NCI-H2196 (cell line): ENCODE data around the gene GRID1.
"Not testable (repeated sequence)": the region's sequence is repeated elsewhere in the genome, so short reads cannot be mapped to it uniquely, and the experiment has no call there.

Experiments
- DNase-seq: peaks from one replicate; lab custom pipeline; 2025; ENCODE audit not compliant: unreplicated experiment; lab: John Stamatoyannopoulos, UW

Gene GRID1

GRCh38 chr10:86177537-86178155 lies 188.9 kb downstream of the GRID1 start:
- no peak for DNase-seq

DNA sequence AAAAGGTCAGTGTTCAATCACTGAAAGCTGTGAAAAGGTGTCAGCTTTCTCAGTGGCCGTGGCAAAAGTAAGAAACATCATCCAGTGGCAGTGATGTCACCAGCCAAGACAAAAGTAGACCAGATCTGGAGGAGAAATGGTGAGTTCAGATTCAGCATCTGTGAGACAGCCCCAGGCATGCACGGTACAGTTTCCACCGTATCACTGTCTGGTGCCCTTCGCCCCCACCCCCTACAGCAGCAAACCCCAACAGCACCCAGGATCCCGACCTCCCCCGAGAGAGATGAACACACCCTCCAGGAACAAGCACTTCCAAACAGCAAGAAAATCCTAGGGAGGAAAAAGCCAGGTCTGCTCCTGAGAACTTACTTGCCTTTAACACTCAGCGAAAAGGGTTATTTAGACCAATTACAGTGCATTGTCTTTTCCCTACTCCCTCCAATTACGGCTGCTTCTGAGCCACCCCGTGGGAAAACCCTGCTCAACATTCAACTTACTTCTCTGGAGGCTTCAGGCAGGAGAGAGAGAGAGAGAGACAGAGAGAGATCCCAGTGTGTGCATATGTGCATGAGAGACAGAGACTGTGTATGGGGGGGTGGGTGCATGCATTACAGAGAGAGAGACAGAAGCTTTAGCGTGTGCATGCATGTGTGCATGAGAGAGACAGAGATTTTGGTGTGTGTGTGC lies 189.6 kb downstream of the GRID1 start:
- DNase-seq, result no peak

GRCh38 chr10:86175476-86175875 lies 191.1 kb downstream of the GRID1 start:
- not testable (repeated sequence) for DNase-seq

DNA sequence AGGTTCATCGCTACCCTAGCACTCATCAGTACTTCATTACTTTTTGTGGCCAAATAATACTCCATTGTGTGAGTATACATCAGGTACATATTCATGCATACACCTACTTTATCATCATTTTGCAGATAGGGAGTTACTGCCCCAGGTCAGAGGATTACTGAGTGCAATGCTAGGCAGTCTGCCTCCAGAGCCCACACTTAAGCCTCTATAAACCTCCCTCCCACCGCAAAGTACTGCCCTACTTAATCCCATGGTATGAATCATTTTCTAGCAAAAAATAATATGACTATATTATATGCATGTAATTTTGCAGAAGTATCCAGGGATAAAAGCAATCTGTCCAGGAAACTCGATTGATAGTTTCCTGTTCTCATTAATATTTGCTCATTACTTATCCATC lies 194.3 kb downstream of the GRID1 start:
- DNase-seq, result no peak

DNA sequence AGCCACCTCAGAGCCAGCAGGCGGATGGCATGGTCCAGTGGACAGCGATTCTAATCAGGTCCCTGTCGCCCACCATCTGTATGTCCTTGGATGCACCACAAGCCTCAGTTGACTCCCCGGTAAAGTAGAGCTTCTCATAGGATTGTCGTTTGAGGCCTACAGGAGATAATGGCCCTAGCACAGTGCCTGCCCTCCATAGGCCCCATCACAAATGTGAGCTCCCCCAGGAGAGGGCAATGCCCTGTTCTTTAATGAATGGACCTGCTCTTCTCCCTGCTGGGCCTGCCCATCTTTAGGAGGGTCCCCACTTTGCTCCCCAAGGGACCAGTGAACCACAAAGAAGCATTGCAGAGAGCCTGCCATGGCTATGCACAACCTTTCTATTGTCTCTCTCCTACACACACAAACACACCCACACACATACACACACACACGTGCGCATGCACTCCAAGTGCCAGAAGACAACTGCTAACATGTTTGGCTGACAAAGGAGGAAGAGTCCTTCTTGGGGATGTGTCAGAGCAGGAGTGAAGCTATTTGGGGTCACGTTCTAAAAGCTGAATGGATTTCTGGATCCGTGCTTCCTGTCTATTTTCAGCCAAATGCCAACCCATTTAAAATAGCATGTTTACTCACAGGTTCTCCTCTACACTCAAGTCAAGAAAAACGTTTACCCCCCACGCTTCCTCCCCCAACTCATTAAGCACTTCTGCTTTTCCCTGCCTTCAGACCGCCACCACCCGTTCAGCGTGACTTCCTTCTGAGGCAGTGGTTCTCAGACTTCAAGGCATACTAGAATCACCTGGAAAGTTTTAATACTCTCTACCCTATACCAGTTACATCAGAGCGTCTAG lies 196.1 kb downstream of the GRID1 start:
- DNase-seq, result no peak

DNA sequence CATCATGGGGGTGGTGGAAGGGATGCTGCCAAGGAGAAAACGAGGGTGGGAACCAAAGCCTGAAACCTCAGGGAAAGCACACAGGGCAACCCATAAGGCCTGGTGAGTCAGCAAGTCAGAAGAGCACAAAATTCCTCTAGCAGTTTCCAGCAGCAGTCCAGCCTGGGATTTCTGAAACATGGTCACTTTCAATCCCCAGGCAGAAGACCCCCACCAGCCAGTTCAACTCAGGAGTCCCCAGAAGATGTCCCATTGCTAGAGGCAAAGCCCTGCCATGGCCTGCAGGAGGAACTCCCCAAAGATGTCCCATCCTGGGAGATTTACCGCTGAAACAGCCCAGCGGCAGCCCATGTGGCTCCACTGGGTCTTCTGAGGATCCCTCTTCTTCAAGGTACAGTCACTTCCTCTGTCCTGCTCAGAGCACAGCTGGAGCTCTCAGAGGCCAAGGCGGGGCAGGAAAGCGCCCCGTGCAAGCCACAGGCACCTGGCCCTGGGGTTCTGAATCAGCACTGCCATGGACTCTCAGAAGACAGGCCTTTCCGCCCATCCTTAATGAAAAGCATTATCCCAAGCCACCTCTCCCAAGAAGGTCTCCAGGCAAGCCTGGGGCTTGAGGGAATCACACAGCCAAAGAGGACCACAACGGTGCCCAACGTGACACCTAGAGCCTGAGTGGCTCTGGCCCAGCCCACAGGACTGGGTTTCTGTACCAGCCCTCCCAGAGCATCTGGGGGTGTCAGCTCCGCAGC lies 196.9 kb downstream of the GRID1 start:
- DNase-seq, result no peak

GRCh38 chr10:86169066-86169465 lies 197.5 kb downstream of the GRID1 start:
- no peak for DNase-seq

DNA sequence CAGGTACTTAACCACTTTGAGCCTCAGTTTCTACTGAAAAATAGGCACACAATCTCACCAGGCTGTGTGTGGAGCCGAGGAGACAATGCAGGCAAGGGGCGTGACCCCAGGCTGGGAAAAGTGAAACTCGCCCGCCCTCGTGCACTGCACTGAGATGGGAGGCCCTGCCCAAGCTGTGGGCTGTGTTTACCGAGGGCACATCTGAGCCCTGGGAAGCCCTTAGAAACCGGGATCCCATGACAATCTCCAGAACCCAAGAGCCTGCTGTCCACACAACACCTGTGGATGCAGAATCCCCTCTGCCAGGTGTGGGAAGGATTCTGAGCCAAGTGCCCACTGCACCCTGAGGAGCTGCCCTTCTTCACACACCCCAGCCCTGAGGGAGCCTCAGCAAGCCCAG lies 198.3 kb downstream of the GRID1 start:
- DNase-seq, result no peak

DNA sequence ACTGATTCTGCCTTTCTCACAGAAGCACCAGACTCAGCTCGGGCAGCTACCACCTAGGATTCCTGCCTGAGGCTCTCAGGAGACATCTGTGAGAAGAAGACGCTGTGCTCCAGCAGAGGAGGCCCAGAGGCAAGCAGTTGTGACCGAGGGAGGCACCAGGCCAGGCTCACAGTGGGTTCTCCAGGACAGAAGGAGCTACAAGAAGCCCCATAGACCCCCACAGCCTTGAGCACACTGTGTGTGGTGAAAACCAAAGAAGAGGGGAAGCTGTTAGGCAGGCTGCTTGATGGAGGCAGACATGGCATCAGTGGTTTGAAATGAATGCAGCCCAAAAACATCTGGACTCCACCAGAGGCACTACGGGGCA lies 198.8 kb downstream of the GRID1 start:
- no peak for DNase-seq

- no peak for DNase-seq
These were observed 199.4 kb downstream of the GRID1 start for GRCh38 chr10:86167121-86167761.

GRCh38 chr10:86165666-86166065 lies 200.9 kb downstream of the GRID1 start:
- DNase-seq, result no peak

DNA sequence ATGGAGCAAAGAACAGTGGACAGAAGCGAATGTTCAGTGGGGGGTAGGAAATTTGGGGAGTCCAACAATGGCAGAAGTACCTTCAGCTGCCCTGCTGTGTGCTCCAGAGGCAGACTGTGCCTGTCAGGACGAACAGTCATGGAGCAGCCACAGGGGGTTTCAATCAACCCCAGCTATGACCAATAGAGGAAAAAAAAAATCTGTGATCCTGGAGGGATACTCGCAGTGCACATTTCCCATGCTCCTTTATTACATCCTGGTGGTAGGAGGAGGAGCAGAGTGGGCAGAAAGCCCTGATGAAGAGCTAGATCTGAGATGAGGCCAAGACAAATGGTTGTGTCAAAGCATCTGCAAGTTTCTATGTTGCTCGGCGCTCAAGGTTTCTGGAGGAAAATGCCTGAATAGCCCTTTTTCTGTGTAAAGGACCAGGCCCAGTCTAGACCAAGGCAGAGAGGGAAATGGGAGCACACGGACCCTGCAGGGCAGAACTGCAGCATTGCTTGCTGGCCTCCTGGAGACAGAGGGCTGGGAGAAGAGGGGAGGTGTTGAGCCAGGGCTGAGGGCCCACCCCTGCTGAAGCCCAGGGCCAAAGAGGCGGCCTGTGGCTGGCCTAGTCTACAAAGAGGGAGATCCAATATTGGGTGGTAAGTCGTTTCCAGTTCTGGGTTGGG lies 201.5 kb downstream of the GRID1 start:
- no peak for DNase-seq

GRCh38 chr10:86164174-86164774 lies 202.3 kb downstream of the GRID1 start:
- no peak for DNase-seq

- no peak for DNase-seq
These were observed 202.9 kb downstream of the GRID1 start for GRCh38 chr10:86163522-86164173.

GRCh38 chr10:86162696-86163400 lies 203.7 kb downstream of the GRID1 start:
- DNase-seq, result no peak

DNA sequence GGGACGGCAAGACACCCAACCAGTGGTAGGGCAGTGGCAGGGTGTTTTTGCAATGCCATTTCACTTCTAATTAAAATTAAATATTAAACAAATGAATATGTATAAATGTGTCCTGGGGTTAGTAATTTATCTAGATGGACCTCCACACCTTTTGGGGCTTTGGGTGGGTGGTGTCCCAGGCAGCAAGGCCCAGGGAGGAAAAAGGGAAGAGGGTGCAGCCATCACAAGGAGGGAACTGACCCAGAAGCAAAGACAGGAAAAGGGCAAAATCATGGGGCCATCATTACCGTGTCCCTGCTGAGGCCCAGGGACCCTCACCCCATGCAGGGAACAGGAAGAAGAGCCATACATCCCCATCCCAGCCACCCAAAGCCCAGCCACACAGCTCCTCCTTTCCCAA lies 204.6 kb downstream of the GRID1 start:
- no peak for DNase-seq

DNA sequence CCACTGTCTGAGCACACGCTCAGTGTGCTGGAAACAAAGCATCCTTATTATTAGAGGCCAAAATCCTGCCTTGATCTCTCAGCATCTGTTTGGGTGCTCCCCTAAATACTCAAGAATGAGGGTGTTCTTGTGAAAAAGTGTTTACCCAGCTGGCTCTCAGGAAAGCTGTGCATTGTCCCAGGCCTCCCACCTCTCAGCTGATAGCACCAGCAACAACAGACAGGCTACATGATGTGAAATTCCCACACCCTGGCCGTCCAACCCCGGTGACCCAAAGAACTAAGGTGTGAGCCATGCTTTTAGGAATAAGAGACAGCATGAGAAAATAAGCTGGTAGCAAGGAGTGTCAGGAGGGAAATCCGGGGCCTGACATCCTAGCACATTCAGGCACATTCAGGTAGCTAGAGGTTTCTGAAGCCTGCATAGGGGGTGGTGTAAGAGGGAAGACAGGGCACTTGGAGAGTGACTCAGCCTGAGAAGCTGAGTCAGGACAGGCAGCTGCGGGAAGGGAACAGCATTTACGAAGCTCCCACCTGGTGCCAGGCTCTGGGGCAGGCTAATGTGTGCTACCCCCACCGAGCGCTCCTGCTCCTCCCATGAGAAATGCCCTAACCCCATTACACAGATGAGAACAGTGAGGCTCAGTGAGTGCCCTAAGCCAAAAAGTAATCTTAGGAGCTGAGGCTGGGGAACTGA lies 205.6 kb downstream of the GRID1 start:
- DNase-seq, result no peak

- no peak for DNase-seq
These were observed 206.8 kb downstream of the GRID1 start for GRCh38 chr10:86159797-86160196.
